Testis (tissue), 2 donors: ENCODE results near the gene NLRP6.

Experiments used
- CTCF ChIP-seq, 3 experiments: fragments of 450-650 bp in 2 of 3; fragments of 200-600 bp in 1 of 3; sonication (generic) in 1 of 3; IDR thresholded peaks; one replicate each; pipeline ENCODE4 v1.5.1; 2016 to 2019; ENCODE audit warnings: antibody characterized with exemption in 3 of 3, mild to moderate bottlenecking in 2 of 3, moderate library complexity in 1 of 3
- POLR2A ChIP-seq: fragments of 450-650 bp; IDR thresholded peaks from one replicate; pipeline ENCODE4 v1.6.1; 2017; ENCODE audit warnings: antibody characterized with exemption, mild to moderate bottlenecking, moderate library complexity

DNA sequence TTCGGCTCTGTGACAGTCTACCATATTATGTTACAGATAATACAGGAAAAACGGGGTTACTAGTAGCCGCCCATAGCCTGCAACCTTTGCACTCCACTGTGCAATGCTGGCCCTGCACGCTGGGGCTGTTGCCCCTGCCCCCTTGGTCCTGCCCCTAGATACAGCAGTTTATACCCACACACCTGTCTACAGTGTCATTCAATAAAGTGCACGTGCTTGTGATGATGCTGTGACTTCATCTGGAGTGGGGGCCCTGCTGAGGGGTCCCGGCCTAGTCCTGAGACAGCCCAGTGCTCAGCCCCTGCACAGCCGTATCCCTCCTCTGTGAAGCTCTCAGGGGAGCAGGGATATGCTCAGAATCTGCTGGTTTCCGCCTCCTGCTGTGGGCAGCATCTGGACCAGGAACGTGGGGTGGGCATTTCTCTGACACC, 36.9 kb downstream of the NLRP6 start:
- no peak for TF ChIP-seq CTCF (IDR thresholded peaks at IDR 0.05)
- no peak for TF ChIP-seq POLR2A
